ENCODE measurements around the gene RHBDL3. TPM values are rescaled to one million over a fixed set of nuclear protein-coding genes. Genes with fewer than 3 reads are reported as not detected.
"Not testable (repeated sequence)": the region's sequence is repeated elsewhere in the genome, so short reads cannot be mapped to it uniquely, and the experiment has no call there.

The RHBDL3 gene
- polyA plus RNA-seq, 1 donor from 2014 or later, result 0.25 TPM

DNA sequence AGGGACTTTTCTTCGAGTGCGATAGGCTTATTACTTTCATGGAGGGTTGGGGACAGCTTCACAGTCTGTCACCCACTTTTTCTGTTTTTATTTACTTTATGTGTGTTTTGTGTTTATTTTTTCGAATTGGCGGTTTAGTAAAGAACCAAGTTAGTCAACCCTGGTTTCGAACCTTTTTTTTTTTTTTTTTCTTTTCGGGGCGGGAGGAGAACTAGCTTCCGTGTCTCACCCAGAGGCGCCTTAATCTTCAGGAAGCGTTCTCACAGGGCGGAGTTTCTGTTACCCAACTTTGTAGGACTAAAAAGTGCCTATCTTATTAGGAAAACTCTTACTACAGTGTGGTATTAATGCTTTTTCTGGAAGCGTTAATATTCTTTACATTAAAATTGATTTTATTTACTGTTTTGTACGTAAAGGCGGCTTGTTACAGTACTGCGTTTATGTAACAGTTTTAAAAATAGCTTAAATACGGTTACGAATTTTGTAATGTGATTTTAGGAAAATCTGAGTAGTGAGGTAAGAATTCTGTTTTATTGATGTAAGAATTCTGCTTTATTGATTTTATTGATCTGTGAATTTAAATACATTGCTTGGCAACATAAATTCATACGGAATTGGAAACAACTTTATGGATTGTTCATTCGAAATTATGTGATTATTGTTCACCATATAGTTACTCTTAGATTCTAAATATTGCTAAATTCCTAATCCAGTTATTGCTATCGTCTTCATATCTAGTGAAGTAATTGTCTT lies 85.2 kb downstream of the RHBDL3 start:
- H3K36me3 ChIP-seq (ENCODE audit: insufficient read depth, low read length), result no peaks in the 10 kb centered on the region
- peaks cover 6% of the 10 kb centered on the region for H4K20me1 ChIP-seq (ENCODE audit: insufficient read depth)
- H3K27me3 ChIP-seq (ENCODE audit: insufficient read depth, low read depth, low read length), result no peaks in the 10 kb centered on the region
- TF ChIP-seq EZH2 (IDR thresholded peaks at IDR 0.05; ENCODE audit: borderline replicate concordance, insufficient read depth, low read length, poor library complexity, severe bottlenecking), result no peak
- TF ChIP-seq TAF1 (IDR thresholded peaks at IDR 0.05; ENCODE audit: low read depth), result no peak
- TF ChIP-seq SMC3 (conservative IDR thresholded peaks at IDR 0.05; ENCODE audit: poor library complexity), result no peak
- TF ChIP-seq RAD21 (conservative IDR thresholded peaks at IDR 0.05), result no peak
- no peak for TF ChIP-seq EP300 (conservative IDR thresholded peaks at IDR 0.05; ENCODE audit: poor library complexity, severe bottlenecking)
- no peak for TF ChIP-seq POLR2AphosphoS5 (IDR thresholded peaks at IDR 0.05)
- TF ChIP-seq MXI1 (conservative IDR thresholded peaks at IDR 0.05; ENCODE audit: poor library complexity, severe bottlenecking), result no peak
- no peaks in the 10 kb centered on the region for H3K9me3 ChIP-seq (ENCODE audit: low read length)
- peak overlapping the region; percentile 98 for H3K27ac ChIP-seq (ENCODE audit: low read length)
- no peaks in the 10 kb centered on the region for H3K9me2 ChIP-seq (ENCODE audit: insufficient read depth, low read length)
- peak overlapping the region; percentile 99 for H2AFZ ChIP-seq (ENCODE audit: low read depth, low read length)
- H3K79me2 ChIP-seq (replicated peaks; ENCODE audit: insufficient read depth, low read length), result peaks cover 58% of the 10 kb centered on the region
- H3K4me2 ChIP-seq (ENCODE audit: low read length), result peak overlapping the region; percentile 51
- H3K9ac ChIP-seq (ENCODE audit: low read length), result peak overlapping the region; percentile 98
- peaks cover 6% of the 10 kb centered on the region for H3F3A ChIP-seq (ENCODE audit: insufficient read depth, low read length, poor library complexity, severe bottlenecking)
- H3K4me3 ChIP-seq (ENCODE audit: low read length), result peak overlapping the region; percentile 92

DNA sequence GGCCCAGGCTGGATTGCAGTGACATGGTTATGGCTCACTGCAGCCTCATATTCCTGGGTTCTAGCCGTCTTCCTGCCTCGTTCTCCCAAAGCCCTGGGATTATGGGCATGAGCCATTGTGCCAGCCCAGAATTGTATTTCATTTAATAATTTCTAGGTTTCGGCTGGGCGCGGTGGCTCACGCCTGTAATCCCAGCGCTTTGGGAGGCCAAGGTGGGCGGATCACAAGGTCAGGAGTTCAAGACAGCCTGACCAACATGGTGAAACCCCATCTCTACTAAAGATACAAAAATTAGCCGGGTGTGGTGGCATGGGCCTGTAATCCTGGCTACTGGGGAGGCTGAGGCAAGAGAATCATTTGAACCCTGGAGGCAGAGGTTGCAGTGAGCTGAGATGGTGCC lies 87.1 kb downstream of the RHBDL3 start:
- not testable (repeated sequence) for H3K27me3 ChIP-seq (ENCODE audit: insufficient read depth, low read depth, low read length); H3K9me2 ChIP-seq (ENCODE audit: insufficient read depth, low read length); H2AFZ ChIP-seq (ENCODE audit: low read depth, low read length); H3K4me2 ChIP-seq (ENCODE audit: low read length); H3K9ac ChIP-seq (ENCODE audit: low read length); H3K27ac ChIP-seq (ENCODE audit: low read length); H3K9me3 ChIP-seq (ENCODE audit: low read length); H4K20me1 ChIP-seq (ENCODE audit: insufficient read depth); H3K36me3 ChIP-seq (ENCODE audit: insufficient read depth, low read length); H3F3A ChIP-seq (ENCODE audit: insufficient read depth, low read length, poor library complexity, severe bottlenecking)
- Histone ChIP-seq H3K79me2 (replicated peaks; ENCODE audit: insufficient read depth, low read length) (peaks cover 70% of the 10 kb centered on the region), H3K4me3 (ENCODE audit: low read length) (peak overlapping the region; percentile 92)

- TF ChIP-seq EZH2 (IDR thresholded peaks at IDR 0.05; ENCODE audit: borderline replicate concordance, insufficient read depth, low read length, poor library complexity, severe bottlenecking) (no peak), MXI1 (conservative IDR thresholded peaks at IDR 0.05; ENCODE audit: poor library complexity, severe bottlenecking) (no peak), TAF1 (IDR thresholded peaks at IDR 0.05; ENCODE audit: low read depth) (no peak), CTCF (IDR thresholded peaks at IDR 0.05; ENCODE audit: poor library complexity, severe bottlenecking) (no peak), RAD21 (conservative IDR thresholded peaks at IDR 0.05) (no peak), REST (IDR thresholded peaks at IDR 0.05; ENCODE audit: borderline replicate concordance) (no peak), POLR2AphosphoS5 (IDR thresholded peaks at IDR 0.05) (no peak), EP300 (conservative IDR thresholded peaks at IDR 0.05; ENCODE audit: poor library complexity, severe bottlenecking) (no peak), SMC3 (conservative IDR thresholded peaks at IDR 0.05; ENCODE audit: poor library complexity) (no peak)
- Histone ChIP-seq H3K9me3 (ENCODE audit: low read length) (no peaks in the 10 kb centered on the region), H3K9ac (ENCODE audit: low read length) (no peak overlapping the region), H3K79me2 (replicated peaks; ENCODE audit: insufficient read depth, low read length) (peaks cover 73% of the 10 kb centered on the region), H3K9me2 (ENCODE audit: insufficient read depth, low read length) (no peaks in the 10 kb centered on the region), H2AFZ (ENCODE audit: low read depth, low read length) (no peak overlapping the region), H3F3A (ENCODE audit: insufficient read depth, low read length, poor library complexity, severe bottlenecking) (peaks cover under 1% of the 10 kb centered on the region), H4K20me1 (ENCODE audit: insufficient read depth) (peaks cover 8% of the 10 kb centered on the region), H3K36me3 (ENCODE audit: insufficient read depth, low read length) (peaks cover 9% of the 10 kb centered on the region), H3K4me2 (ENCODE audit: low read length) (no peak overlapping the region), H3K27ac (ENCODE audit: low read length) (no peak overlapping the region), H3K4me3 (ENCODE audit: low read length) (peak overlapping the region; percentile 16), H3K27me3 (ENCODE audit: insufficient read depth, low read depth, low read length) (no peaks in the 10 kb centered on the region)
These were observed 90.2 kb downstream of the RHBDL3 start for GRCh38 chr17:32355649-32356377.
